Measurements from ENCODE around the gene IER5.

- TF ChIP-seq, protein P1, sequence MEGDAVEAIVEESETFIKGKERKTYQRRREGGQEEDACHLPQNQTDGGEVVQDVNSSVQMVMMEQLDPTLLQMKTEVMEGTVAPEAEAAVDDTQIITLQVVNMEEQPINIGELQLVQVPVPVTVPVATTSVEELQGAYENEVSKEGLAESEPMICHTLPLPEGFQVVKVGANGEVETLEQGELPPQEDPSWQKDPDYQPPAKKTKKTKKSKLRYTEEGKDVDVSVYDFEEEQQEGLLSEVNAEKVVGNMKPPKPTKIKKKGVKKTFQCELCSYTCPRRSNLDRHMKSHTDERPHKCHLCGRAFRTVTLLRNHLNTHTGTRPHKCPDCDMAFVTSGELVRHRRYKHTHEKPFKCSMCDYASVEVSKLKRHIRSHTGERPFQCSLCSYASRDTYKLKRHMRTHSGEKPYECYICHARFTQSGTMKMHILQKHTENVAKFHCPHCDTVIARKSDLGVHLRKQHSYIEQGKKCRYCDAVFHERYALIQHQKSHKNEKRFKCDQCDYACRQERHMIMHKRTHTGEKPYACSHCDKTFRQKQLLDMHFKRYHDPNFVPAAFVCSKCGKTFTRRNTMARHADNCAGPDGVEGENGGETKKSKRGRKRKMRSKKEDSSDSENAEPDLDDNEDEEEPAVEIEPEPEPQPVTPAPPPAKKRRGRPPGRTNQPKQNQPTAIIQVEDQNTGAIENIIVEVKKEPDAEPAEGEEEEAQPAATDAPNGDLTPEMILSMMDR (conservative IDR thresholded peaks at IDR 0.05), result no peak
- TF ChIP-seq EZH2 (IDR thresholded peaks at IDR 0.05; ENCODE audit: low read depth), result no peak
Measured at GRCh38 chr1:181097242-181097641, 8.7 kb downstream of the IER5 start.

Data from PC-9 (cell line).